GM21717 (cell line): ENCODE data around the gene TRIM41.
"Not testable (repeated sequence)": the region's sequence is repeated elsewhere in the genome, so short reads cannot be mapped to it uniquely, and the experiment has no call there.

ENCODE experiments used
- ATAC-seq: cut with Tn5 transposase; IDR thresholded peaks from one replicate; pipeline ENCODE4 v1.9.1; 2021; ENCODE audit warnings: mild to moderate bottlenecking, moderate library complexity; ENCODE audit not compliant: unreplicated experiment

TRIM41 gene

DNA sequence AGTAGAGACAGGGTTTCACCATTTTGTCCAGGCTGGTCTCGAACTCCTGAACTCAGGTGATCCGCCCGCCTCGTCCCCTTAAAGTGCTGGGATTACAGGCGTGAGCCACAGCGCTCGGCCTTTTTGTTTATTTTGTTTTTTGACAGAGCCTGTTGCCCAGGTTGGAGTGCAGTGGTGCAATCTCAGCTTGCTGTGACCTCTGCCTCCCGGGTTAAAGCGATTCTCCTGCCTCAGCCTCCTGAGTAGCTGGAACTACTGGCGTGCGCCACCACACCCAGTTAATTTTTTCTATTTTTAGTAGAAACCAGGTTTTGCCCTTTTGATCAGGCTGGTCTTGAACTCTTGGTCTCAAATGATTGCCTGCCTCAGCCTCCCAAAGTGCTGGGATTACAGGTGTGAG, 12.9 kb upstream of the TRIM41 start:
- ATAC-seq: not testable (repeated sequence)

DNA sequence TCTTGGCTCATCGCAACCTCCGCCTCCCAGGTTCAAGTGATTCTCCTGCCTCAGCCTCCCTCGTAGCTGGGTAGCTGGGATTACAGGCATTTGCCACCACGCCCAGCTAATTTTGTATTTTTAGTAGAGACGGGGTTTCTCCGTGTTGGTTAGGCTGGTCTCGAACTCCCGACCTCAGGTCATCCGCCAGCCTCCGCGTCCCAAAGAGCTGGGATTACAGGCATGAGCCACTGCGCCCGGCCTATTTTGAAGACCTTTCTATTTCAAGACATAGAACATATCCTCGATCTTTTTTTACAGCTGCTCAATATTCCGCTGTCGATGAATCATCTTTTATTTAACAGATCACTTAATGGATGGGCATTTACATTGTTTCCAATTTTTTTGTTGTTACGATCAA, 12.4 kb upstream of the TRIM41 start:
- ATAC-seq: not testable (repeated sequence)

DNA sequence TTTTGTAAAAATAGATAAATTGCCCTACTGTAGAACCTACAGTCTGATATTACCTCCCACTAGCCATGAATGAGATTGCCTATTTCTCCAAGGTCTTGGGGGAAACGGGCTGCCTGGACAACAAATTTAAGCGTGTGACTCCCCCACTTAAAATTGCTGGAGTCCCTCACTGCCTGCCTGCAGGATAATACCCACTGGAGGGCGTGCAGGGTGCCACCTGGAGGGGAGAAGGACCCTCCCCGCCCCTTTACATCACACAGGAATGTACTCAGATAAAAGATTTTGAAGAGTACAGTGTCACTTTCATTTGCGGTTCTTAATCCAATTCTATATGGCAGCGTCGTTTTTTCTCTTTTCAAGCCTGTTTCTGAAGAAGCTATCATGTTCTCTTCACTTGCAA, 11.9 kb upstream of the TRIM41 start:
- ATAC-seq: no peak

DNA sequence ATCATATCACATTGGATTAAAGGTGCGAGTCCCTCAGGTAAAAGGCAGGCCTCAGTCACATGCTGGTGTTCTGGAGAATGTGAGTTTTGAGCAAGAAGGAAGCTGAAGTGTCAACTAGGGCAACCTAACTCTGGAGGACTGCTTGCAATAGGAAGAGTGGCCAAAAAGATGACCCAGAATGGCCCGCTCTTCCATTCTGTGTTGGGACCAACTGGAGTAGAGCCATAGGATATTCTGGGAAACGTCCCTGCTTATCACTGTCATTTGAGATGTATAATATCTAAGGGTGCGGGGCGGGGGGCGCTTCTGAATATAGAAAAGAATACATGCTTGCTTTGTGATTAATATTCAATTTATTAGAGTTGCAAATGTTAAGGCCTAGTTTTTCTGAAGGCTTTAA, 11.0 kb upstream of the TRIM41 start:
- ATAC-seq: no peak

DNA sequence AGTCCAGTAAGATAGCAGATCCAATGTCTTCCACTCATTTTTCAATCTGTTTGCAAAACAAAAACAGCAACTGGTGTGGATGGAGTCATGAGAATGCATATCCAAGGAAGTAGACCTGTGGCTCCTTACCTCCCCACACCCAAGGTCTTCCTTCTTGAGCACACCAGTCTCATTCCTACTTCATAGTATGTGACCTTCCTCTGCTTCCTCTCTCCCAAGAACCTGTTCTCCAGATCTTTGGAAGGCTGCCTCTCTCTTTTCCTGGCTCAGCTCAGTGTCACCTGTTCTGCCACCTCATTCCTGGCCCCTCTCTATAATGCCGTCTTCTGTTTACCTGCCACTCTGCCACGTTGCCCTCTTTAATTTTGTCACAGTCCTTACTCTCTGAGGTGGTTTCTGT, 10.1 kb upstream of the TRIM41 start:
- ATAC-seq: no peak

DNA sequence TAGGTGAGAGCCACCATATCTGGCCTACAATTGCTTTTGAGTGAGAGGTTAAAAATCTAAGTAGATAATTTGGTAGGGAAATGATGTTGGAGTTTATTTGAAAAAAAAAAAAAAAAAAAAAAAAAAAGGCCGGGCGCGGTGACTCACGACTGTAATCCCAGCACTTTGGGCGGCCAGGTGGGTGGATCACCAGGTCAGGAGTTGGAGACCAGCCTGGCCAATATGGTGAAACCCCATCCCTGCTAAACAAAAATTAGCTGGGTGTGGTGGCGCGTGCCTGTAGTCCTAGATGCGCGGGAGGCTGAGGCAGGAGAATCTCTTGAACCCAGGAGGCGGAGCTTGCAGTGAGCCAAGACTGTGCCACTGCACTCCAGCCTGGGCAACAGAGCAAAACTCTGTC, 8.8 kb upstream of the TRIM41 start:
- not testable (repeated sequence) for ATAC-seq

DNA sequence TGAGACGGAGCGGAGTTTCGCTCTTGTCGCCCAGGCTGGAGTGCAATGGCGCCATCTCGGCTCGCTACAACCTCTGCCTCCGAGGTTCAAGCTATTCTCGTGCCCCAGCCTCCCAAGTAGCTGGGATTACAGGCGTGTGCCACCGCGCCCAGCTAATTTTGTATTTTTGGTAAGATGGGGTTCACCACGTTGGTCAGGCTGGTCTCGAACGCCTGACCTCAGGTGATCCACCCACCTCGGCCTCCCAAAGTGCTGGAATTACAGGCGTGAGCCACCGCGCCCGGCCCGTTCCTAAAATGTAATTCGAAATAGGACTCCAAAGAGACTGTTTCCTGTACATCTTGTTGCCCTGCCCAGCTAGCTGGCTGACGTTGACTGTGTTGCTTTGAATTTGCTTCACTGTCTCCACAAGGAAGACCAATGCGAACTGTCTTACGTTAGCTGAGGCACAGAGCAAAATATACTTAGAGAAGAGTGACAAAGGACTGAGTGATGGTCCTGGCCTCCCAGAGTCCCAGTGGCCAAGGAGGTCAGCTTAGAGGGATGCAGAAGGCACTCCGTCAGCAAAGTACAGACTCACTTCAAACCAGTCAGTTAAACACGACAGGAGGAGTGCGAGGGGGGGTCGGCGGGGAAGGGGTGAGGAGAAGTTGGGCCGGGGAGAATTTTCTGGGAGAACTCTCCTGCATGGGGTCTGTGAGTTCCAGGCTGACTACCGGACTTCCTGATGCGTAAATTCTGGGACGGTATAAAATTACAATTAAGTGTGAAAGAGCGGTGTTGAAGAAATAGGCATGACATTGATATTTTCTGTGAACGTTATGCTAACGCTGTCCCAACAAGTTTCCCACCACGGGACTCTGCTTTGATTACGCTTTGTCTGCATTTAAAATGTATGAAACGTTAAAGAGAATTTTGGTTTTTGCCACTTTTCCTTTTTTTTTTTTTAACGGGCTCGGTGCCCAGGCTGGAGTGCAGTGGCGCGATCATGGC, 6.8 kb upstream of the TRIM41 start:
- no peak for ATAC-seq

DNA sequence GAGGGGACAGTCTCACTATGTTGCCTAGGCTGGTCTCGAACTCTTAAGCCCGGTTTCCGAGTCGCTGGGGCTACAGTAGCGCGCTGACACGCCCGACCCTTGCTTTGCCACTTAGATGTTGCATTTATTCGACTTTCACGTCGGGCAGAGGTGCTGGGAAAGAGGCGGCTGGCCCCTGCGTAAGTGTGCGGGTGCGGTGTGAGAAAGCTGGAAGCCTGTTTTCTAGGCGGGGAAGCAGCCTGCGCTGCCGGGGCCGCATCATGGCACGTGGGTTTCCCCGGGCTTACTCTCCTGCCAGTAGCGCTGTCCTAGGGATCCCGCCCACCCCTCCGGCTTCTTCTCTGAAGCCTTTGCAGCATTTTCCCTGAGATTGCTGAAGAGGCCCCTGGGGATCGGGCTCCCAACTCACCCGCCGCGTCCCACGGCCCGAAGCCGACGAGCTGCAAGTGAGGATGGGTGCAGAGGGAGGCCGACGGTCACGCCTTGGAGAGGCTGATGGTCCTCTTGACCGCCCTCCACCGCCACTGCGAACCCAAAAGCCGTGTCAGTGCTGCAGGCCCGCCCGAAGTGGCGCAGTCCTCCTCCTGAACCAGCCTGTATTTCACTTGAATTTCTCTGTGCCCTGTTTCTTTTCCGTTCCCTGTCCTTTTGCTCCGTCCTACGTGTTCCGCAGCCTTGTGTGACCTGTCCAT, 5.8 kb upstream of the TRIM41 start:
- ATAC-seq: no peak

DNA sequence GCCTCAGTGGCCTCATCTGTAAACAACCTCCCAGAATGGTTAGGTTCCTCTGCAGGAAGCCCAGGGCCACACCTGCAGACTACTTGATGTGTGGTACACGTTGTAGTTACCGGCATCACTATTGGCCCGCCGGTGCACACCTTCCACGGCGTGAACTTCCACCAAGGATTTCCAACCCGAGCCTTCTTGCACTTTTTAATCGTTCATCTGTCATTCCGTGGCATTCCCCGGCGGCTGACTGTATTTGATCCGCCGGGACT, 5.3 kb upstream of the TRIM41 start:
- no peak for ATAC-seq

DNA sequence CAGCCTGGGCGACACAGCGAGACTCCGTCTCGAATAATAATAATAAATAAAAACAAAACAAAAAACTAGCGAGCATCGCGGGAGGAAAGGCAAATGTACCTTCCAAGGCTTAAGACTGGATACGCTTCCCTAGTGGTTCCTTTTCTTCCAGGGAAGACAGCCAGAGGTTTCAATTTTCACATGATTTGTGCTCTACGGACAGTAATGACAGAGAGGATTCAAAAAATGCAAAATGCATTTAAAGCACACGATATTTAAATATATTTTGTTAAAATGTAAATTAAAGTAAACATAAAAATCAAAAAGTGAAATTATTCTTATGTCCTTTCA, 4.3 kb upstream of the TRIM41 start:
- ATAC-seq: no peak

DNA sequence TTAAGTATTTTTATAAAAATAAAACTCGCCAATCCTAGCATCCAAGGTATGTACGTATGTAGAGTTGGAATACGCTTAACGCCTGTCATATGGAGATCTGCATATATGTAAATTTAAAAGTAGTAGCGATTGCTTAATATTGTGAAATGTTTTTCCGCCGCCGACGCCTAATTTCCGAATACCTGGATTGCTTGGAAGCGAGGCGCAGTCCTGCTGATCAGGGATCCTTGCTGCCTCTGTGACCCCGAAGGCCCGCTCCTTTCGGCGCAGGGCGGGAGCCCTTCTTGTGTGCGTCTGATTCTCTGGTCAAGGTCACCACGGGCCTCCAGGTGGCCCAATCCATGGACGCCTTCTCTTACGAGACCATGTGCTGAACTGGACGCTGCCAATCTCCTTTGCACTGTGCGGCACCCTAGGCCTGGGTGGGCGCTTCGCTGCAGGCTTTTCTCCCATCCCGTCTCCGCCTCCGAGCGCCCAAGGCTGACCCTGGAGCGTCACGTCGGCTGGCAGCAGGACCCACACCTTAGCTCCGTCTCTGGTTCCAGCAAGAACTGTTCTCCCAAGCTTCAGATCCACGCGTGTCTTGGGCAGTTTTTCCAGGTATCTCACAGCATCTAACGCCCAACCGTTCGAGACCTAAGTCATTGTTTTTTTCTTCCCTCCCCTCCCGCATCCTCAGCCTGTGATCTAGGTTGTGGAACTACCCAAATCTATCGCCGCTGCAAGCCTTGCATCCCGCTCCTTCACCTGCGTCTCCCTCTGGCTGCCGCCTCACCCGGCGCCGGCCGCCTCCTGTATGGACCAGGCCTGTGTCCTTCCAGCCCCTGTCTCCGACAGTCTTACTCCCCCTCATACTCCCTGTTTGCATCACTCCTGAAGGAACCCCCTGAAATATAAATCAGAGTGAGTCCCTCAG, 3.6 kb upstream of the TRIM41 start:
- ATAC-seq: no peak

DNA sequence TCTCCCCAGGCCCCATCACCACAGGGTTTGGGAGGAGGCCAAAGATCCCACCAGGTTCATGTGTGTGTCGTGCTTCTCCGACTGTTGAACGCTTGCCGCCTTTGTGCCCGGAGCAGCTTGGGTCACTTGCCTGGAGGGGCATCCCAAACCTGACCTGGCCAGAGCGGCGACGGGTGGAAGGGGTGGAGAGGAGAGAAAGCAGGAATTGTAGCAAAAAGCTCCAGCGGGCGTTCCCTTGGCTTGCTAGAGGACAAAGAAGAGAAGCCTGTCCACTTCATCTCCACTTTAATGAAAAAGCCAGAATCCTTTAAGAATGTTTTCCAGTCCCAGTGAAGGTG, 2.9 kb upstream of the TRIM41 start:
- no peak for ATAC-seq

DNA sequence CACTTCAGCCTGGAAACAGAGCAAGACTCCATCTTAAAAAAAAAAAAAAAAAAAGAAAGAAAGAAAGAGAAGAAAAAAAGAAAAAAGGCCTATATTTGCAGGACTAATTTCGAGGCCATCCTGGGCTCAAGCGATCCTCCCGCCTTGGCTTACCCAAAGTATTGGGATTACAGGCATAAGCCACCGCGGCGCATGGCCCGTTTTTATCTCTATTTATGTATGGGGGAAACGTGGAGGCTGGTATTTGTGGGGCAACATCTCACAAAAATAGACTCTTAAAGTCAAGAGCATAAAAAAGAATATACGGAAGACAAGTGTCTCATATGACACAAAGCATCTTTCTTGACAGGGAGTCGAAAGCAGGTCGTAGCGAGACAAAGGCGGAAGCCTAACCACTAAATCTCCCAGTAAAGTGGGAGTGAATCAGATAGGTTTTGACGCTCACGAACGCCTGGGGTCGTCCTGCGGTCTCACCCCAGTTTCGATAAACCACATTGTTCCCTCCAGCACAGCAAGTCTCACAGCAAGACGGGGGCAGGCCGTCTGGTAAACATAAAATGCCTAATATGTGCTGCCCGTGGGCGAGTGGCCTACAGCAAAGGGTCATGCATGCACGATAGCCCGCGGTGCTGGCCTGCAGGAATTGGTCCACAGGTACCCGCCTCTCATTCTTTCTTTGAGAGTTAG, 1.8 kb upstream of the TRIM41 start:
- no peak for ATAC-seq

DNA sequence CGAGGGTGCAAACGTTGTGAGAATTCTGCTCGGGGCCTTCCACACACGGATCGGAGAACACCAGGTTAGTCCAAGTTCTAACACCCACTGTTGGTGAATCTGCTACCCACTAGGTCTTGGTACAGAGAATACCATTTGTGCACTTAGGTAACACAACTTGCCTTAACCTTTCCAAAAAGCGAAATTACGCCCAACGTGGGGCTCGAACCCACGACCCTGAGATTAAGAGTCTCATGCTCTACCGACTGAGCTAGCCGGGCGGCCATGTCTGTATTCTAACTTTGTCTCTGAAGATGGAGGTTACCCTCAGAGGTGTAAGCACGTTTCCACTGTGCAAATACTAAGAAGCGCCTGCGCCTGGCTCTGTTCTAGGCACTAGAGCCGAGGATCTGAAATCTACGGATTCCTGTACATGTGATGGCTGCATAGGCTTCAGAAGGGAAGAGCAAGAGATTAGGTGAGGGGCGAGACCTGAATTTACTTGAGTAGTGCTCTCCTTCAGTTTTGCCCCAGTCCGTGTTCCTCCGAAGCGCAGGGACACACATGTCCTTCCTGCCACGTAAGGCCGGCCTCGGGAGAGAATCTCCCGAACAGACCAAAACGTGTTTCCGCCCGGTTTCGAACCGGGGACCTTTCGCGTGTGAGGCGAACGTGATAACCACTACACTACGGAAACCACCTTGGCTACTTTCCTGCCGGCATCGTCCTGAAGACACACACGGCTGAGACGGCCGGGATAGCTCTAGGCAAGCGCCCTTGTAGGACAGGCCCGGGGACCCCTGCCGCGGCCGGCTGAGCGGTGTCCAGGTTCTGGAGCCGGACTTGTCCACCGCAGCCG, 1.1 kb upstream of the TRIM41 start:
- peak; percentile 31 for ATAC-seq

DNA sequence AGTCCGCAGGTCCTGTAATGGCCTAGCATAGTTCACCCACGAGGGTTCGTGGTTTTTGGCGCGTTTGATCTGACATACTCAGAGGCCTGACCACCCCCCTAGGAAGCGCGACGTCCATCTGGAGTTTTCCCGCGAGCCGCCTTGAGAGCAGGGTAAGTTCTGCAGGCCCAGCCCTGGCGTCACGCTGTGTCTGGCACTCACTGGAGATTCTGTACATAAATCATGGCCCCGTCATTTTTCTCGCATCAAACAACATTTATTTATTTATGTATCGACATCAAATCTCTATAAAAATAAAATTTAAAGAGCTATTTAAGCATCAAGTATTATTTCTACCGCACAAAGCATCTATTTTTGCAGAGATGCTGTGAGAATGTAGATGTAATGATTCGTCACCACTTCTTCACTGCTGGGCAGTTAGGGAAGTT, 437 bp upstream of the TRIM41 start:
- ATAC-seq: peak; percentile 4

DNA sequence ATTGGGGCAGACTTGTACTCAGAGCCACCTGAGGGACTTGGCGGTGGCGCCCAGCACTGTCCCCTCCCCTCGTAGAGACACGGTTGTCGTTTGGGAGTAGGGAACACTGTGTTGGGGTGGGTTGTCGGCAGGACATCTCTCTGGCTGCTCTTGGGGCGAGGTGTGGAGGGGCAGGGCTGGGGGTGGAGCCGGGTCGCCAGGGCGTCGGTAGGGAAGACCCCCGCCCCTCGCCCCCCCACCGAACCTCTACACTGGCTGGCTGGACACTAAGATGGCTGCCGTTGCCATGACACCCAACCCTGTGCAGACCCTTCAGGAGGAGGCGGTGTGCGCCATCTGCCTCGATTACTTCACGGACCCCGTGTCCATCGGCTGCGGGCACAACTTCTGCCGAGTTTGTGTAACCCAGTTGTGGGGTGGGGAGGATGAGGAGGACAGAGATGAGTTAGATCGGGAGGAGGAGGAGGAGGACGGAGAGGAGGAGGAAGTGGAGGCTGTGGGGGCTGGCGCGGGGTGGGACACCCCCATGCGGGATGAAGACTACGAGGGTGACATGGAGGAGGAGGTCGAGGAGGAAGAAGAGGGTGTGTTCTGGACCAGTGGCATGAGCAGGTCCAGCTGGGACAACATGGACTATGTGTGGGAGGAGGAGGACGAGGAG, 778 bp downstream of the TRIM41 start:
- ATAC-seq: peak; percentile 0

DNA sequence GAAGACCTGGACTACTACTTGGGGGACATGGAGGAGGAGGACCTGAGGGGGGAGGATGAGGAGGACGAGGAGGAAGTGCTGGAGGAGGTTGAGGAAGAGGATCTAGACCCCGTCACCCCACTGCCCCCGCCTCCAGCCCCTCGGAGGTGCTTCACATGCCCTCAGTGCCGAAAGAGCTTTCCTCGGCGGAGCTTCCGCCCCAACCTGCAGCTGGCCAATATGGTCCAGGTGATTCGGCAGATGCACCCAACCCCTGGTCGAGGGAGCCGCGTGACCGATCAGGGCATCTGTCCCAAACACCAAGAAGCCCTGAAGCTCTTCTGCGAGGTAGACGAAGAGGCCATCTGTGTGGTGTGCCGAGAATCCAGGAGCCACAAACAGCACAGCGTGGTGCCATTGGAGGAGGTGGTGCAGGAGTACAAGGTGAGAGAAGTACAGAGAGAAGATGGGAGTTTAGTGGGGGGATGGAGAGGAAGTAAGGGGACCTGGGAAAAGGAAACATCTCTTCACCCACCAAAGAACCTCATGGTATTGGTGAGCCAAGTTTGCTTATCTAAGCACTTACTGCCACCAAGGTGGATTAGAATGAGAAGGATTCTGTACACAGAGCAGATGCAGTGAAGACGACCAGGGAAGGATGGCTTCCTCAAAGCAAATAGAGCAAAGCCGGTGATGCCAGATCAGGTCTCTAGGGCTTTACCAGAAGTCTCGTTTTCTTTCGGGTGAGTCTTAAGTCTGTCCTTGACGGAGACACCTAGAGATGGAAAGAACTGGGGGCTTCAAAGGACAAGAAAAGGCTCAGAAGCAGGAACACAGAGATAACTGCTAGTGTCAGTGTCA, 1.5 kb downstream of the TRIM41 start:
- no peak for ATAC-seq

DNA sequence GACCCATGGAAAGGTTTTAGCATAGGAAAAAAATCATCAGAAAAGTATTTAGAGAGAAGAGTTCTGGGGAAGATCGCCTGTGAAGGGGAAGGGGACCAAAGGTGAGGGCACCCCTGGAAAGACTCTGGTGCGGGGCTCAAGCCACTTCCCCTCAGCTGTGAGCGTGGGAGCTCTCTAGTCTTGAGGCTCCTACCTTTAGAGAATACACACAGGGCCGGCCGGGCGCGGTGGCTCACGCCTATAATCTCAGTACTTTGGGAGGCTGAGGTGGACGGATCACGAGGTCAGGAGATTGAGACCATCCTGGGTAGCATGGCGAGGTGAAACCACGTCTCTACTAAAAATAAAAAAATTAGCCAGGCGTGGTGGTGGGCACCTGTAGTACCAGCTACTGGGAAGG, 6.9 kb downstream of the TRIM41 start:
- no peak for ATAC-seq

DNA sequence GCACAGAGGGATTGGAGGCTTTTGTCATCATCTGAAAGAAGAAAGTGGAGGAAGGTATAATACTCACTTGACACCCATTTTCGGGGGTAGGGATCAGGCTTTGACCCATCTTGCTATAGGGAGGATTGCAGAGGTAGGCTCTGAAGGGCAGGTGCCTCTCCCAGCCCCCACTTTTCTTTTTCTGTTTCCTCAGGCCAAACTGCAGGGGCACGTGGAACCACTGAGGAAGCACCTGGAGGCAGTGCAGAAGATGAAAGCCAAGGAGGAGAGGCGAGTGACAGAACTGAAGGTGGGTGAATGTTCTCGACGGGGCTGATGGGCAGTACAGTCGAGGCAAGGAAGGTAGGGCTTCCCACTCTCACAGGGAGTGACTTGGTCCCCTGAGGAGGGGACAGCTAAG, 7.5 kb downstream of the TRIM41 start:
- no peak for ATAC-seq
